HepG2 (cell line): ENCODE measurements around the gene GGT7. TPM values are rescaled to one million over a fixed set of nuclear protein-coding genes. Genes with fewer than 3 reads are reported as not detected.

Experiments used
- CHCHD3 ChIP-seq: sonication (generic); formaldehyde crosslinking; IDR thresholded peaks from 2 replicates; pipeline ENCODE4 v1.8.0; 2022; ENCODE audit warnings: mild to moderate bottlenecking, missing genetic modification reagents, moderate library complexity
- EED ChIP-seq: sonication (generic); formaldehyde crosslinking; IDR thresholded peaks from 2 replicates; pipeline ENCODE4 v1.5.0; 2020; ENCODE audit warnings: mild to moderate bottlenecking, missing genetic modification reagents
- GABPB1 ChIP-seq: IDR thresholded peaks from 2 replicates; pipeline ENCODE4 v1.6.1; 2016; ENCODE audit warnings: mild to moderate bottlenecking, missing genetic modification reagents, moderate library complexity, missing compliant biosample characterization
- GTF2F1 ChIP-seq: fragments of 150-350 bp; IDR thresholded peaks from 2 replicates; pipeline ENCODE4 v1.6.1; 2014; ENCODE audit warnings: low read length
- HNRNPH1 ChIP-seq: fragments of 200-400 bp; formaldehyde crosslinking; optimal IDR thresholded peaks from 2 replicates; pipeline ENCODE3; 2017; ENCODE audit warnings: mild to moderate bottlenecking, low read depth, low read length
- KLF12 ChIP-seq: sonication (generic); formaldehyde crosslinking; IDR thresholded peaks from 2 replicates; pipeline ENCODE4 v1.4.0; 2020; ENCODE audit warnings: missing genetic modification reagents, borderline replicate concordance
- PRPF4 ChIP-seq: fragments of 200-400 bp; formaldehyde crosslinking; IDR thresholded peaks from 2 replicates; pipeline ENCODE4 v1.6.1; 2016; ENCODE audit warnings: low read length, low read depth; ENCODE audit not compliant: poor library complexity, severe bottlenecking
- SMARCC2 ChIP-seq: fragments of 450-650 bp; IDR thresholded peaks from 2 replicates; pipeline ENCODE4 v1.6.1; 2017; ENCODE audit warnings: antibody characterized with exemption, mild to moderate bottlenecking
- SRSF4 ChIP-seq: fragments of 200-400 bp; formaldehyde crosslinking; IDR thresholded peaks from one replicate; pipeline ENCODE4 v1.6.1; 2018; ENCODE audit warnings: mild to moderate bottlenecking, low read depth, low read length, moderate library complexity; ENCODE audit not compliant: poor library complexity, severe bottlenecking
- ZFP36 ChIP-seq: fragments of 150-350 bp; IDR thresholded peaks from 2 replicates; pipeline ENCODE4 v1.6.1; 2018; ENCODE audit warnings: borderline replicate concordance, low read length, low read depth; ENCODE audit not compliant: partially characterized antibody
- ZNF296 ChIP-seq: sonication (generic); formaldehyde crosslinking; conservative IDR thresholded peaks from 2 replicates; pipeline ENCODE4 v1.5.0; 2020; ENCODE audit warnings: mild to moderate bottlenecking, missing genetic modification reagents
- ZNF766 ChIP-seq: sonication (generic); formaldehyde crosslinking; IDR thresholded peaks from 2 replicates; pipeline ENCODE4 v1.5.0; 2020; ENCODE audit warnings: missing genetic modification reagents, borderline replicate concordance
- ZSCAN31 ChIP-seq: sonication (generic); formaldehyde crosslinking; IDR thresholded peaks from 2 replicates; pipeline ENCODE4 v1.5.0; 2020; ENCODE audit warnings: low read depth, mild to moderate bottlenecking, missing genetic modification reagents
- polyA plus RNA-seq, 8 experiments: library from polyadenylated mRNA; depleted of rRNA in 3 of 8; stranded (reverse) in 7 of 8; unstranded in 1 of 8; fragments of >200 nt; fragmentation: Illumina TruSeq in 4 of 8; extraction: Trizol in 4 of 8; gene quantifications; 2 replicates each; pipeline versions ENCODE4 v1.2.1 to v1.2.3, GENCODE V29; 2011 to 2016; ENCODE audit warnings: low read depth in 4 of 8, missing spikeins in 1 of 8, mixed read lengths in 1 of 8; ENCODE audit not compliant: insufficient read depth in 1 of 8
- total RNA-seq, 5 experiments: library from RNA; depleted of rRNA; stranded (reverse); fragments of >200 nt; fragmentation: Illumina TruSeq; extraction: Trizol; gene quantifications; 2 replicates each; pipeline ENCODE4 v1.2.3, GENCODE V29; 2016; ENCODE audit warnings: low read depth in 1 of 5
- TF ChIP-seq, protein P1 (sequence below): sonication (generic); formaldehyde crosslinking; IDR thresholded peaks from 2 replicates; pipeline ENCODE4 v1.4.0; 2020; ENCODE audit warnings: missing genetic modification reagents, mild to moderate bottlenecking, borderline replicate concordance
- TF ChIP-seq, protein P2 (sequence below): sonication (generic); formaldehyde crosslinking; IDR thresholded peaks from 2 replicates; pipeline ENCODE4 v1.5.0; 2020; ENCODE audit warnings: missing genetic modification reagents
- TF ChIP-seq, protein P3 (sequence below): sonication (generic); formaldehyde crosslinking; IDR thresholded peaks from 2 replicates; pipeline ENCODE4 v1.4.0; 2020; ENCODE audit warnings: missing genetic modification reagents, mild to moderate bottlenecking, borderline replicate concordance
- TF ChIP-seq, protein P4 (sequence below): sonication (generic); formaldehyde crosslinking; IDR thresholded peaks from 2 replicates; pipeline ENCODE4 v1.4.0; 2020; ENCODE audit warnings: missing genetic modification reagents; ENCODE audit errors: not compliant biosample characterization
- TF ChIP-seq, protein P5 (sequence below): sonication (generic); formaldehyde crosslinking; IDR thresholded peaks from 2 replicates; pipeline ENCODE4 v1.4.0; 2020; ENCODE audit warnings: missing genetic modification reagents, borderline replicate concordance
- TF ChIP-seq, protein P6 (sequence below): sonication (generic); formaldehyde crosslinking; IDR thresholded peaks from 2 replicates; pipeline ENCODE4 v1.5.0; 2020; ENCODE audit warnings: missing genetic modification reagents
- TF ChIP-seq, protein P7 (sequence below): sonication (generic); formaldehyde crosslinking; IDR thresholded peaks from 2 replicates; pipeline ENCODE4 v1.8.1; 2022; ENCODE audit warnings: mild to moderate bottlenecking, missing genetic modification reagents

The GGT7 gene
- total and polyA plus RNA-seq, 2 of the 13 experiments (the other 11 are each of a cell fraction or from before 2014, with no cell fraction given), result 6.6 to 23.0 TPM

DNA sequence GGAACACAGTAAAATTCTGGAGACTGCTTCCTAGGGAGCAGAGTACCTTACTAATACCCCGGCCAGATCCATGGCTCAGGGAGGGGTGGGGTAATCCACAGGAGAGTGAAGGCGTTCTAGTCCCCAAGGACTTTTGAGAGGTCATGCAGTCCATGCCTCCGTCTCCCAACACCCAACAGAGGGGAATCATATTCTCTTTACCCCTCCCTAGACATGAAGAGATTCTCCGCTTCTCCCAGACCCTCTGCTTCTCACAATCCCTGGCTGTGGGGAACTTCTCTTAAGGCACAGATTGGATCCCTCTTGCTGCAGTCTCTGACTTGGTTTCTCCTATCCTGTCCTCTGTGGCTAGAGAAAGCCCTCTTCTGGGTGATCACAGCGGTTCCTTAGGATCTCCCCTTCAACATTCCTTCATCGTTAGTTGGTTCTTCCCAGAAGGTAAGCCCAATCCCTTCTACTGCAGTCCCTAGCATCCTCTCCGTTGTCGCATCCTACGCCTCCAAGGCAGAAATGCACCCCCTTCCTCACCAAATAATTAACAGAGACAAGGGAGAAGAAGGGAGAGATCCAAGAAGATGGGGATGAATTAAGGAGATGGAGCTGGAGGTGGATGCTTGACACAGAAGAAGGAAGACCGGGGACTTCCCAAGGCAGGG lies 562 bp downstream of the GGT7 start (continued):
- TF ChIP-seq, protein P1, sequence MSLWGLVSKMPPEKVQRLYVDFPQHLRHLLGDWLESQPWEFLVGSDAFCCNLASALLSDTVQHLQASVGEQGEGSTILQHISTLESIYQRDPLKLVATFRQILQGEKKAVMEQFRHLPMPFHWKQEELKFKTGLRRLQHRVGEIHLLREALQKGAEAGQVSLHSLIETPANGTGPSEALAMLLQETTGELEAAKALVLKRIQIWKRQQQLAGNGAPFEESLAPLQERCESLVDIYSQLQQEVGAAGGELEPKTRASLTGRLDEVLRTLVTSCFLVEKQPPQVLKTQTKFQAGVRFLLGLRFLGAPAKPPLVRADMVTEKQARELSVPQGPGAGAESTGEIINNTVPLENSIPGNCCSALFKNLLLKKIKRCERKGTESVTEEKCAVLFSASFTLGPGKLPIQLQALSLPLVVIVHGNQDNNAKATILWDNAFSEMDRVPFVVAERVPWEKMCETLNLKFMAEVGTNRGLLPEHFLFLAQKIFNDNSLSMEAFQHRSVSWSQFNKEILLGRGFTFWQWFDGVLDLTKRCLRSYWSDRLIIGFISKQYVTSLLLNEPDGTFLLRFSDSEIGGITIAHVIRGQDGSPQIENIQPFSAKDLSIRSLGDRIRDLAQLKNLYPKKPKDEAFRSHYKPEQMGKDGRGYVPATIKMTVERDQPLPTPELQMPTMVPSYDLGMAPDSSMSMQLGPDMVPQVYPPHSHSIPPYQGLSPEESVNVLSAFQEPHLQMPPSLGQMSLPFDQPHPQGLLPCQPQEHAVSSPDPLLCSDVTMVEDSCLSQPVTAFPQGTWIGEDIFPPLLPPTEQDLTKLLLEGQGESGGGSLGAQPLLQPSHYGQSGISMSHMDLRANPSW (CRISPR knock-in tag), result no peak
- no peak for TF ChIP-seq CHCHD3 (CRISPR knock-in tag)
- TF ChIP-seq ZFP36, result no peak
- TF ChIP-seq EED (CRISPR knock-in tag), result no peak
- TF ChIP-seq, protein P2, sequence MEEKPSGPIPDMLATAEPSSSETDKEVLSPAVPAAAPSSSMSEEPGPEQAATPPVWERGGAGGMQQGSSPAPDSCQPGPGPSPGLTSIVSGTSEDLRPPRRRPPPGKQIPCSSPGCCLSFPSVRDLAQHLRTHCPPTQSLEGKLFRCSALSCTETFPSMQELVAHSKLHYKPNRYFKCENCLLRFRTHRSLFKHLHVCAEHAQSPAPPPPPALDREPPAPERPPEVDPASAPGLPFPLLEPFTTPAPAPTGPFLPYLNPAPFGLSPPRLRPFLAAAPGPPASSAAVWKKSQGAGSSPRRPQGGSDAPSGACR (CRISPR knock-in tag), result no peak
- TF ChIP-seq, protein P3, sequence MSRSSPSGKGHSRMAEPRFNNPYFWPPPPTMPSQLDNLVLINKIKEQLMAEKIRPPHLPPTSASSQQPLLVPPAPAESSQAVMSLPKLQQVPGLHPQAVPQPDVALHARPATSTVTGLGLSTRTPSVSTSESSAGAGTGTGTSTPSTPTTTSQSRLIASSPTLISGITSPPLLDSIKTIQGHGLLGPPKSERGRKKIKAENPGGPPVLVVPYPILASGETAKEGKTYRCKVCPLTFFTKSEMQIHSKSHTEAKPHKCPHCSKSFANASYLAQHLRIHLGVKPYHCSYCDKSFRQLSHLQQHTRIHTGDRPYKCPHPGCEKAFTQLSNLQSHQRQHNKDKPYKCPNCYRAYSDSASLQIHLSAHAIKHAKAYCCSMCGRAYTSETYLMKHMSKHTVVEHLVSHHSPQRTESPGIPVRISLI, result no peak
- TF ChIP-seq HNRNPH1, result no peak
- TF ChIP-seq, protein P4, sequence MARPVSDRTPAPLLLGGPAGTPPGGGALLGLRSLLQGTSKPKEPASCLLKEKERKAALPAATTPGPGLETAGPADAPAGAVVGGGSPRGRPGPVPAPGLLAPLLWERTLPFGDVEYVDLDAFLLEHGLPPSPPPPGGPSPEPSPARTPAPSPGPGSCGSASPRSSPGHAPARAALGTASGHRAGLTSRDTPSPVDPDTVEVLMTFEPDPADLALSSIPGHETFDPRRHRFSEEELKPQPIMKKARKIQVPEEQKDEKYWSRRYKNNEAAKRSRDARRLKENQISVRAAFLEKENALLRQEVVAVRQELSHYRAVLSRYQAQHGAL (CRISPR knock-in tag), result no peak
- TF ChIP-seq, protein P5, sequence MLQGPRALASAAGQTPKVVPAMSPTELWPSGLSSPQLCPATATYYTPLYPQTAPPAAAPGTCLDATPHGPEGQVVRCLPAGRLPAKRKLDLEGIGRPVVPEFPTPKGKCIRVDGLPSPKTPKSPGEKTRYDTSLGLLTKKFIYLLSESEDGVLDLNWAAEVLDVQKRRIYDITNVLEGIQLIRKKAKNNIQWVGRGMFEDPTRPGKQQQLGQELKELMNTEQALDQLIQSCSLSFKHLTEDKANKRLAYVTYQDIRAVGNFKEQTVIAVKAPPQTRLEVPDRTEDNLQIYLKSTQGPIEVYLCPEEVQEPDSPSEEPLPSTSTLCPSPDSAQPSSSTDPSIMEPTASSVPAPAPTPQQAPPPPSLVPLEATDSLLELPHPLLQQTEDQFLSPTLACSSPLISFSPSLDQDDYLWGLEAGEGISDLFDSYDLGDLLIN (CRISPR knock-in tag), result no peak
- TF ChIP-seq, protein P6, sequence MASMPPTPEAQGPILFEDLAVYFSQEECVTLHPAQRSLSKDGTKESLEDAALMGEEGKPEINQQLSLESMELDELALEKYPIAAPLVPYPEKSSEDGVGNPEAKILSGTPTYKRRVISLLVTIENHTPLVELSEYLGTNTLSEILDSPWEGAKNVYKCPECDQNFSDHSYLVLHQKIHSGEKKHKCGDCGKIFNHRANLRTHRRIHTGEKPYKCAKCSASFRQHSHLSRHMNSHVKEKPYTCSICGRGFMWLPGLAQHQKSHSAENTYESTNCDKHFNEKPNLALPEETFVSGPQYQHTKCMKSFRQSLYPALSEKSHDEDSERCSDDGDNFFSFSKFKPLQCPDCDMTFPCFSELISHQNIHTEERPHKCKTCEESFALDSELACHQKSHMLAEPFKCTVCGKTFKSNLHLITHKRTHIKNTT (CRISPR knock-in tag), result no peak
- TF ChIP-seq, protein P7, sequence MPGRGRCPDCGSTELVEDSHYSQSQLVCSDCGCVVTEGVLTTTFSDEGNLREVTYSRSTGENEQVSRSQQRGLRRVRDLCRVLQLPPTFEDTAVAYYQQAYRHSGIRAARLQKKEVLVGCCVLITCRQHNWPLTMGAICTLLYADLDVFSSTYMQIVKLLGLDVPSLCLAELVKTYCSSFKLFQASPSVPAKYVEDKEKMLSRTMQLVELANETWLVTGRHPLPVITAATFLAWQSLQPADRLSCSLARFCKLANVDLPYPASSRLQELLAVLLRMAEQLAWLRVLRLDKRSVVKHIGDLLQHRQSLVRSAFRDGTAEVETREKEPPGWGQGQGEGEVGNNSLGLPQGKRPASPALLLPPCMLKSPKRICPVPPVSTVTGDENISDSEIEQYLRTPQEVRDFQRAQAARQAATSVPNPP (CRISPR knock-in tag), result no peak
- no peak for TF ChIP-seq ZSCAN31 (CRISPR knock-in tag)
- no peak for TF ChIP-seq ZNF766 (CRISPR knock-in tag)
- TF ChIP-seq SRSF4, result no peak
- no peak for TF ChIP-seq PRPF4
- no peak for TF ChIP-seq GTF2F1
- no peak for TF ChIP-seq SMARCC2
- TF ChIP-seq GABPB1 (CRISPR knock-in tag), result no peak; the same call in 1 of the 2 replicates
- no peak for TF ChIP-seq KLF12 (CRISPR knock-in tag)
- TF ChIP-seq ZNF296 (CRISPR knock-in tag), result 0 out of 2 replicates have a peak, but pooled peaks have one; percentile 55
